ENCODE results near the gene MRPL14.

The MRPL14 gene

GRCh38 chr6:44133003-44133931 is 6.0 kb upstream of the MRPL14 start:
- peaks cover 12% of the 10 kb centered on the region for H3K4me1 ChIP-seq (ENCODE audit: low read length)
- H4K20me1 ChIP-seq (ENCODE audit: insufficient read depth, low read length), result no peaks in the 10 kb centered on the region
- no peaks in the 10 kb centered on the region for H3K27me3 ChIP-seq (ENCODE audit: low read depth, low read length)
- no peak overlapping the region for H2AFZ ChIP-seq (ENCODE audit: low read depth, low read length)
- peaks cover 6% of the 10 kb centered on the region; the same call in 1 of the 2 replicates for H3K79me2 ChIP-seq (ENCODE audit: low read length)
- no peak overlapping the region for H3K9ac ChIP-seq (ENCODE audit: low read length)
- peaks cover 10% of the 10 kb centered on the region for H3K36me3 ChIP-seq (replicated peaks; ENCODE audit: low read depth, low read length)
- peak overlapping the region; percentile 52 for H3K4me2 ChIP-seq (ENCODE audit: low read length)
- TF ChIP-seq EZH2phosphoT487 (IDR thresholded peaks at IDR 0.05; ENCODE audit: low read depth) (no peak), CTCF (IDR thresholded peaks at IDR 0.05; ENCODE audit: low read depth, low read length) (no peak)
- no peaks in the 10 kb centered on the region for H3K9me3 ChIP-seq (ENCODE audit: insufficient read depth, low read length)
- H3K27ac ChIP-seq (ENCODE audit: low read length), result no peak overlapping the region
- peak overlapping the region; percentile 43 for H3K4me3 ChIP-seq (ENCODE audit: low read length)

GRCh38 chr6:44132476-44132875 is 5.2 kb upstream of the MRPL14 start:
- H3K27me3 ChIP-seq (ENCODE audit: low read depth, low read length), result no peaks in the 10 kb centered on the region
- no peaks in the 10 kb centered on the region for H4K20me1 ChIP-seq (ENCODE audit: insufficient read depth, low read length)
- peaks cover 12% of the 10 kb centered on the region for H3K4me1 ChIP-seq (ENCODE audit: low read length)
- TF ChIP-seq EZH2phosphoT487 (IDR thresholded peaks at IDR 0.05; ENCODE audit: low read depth), result no peak
- no peak for TF ChIP-seq CTCF (IDR thresholded peaks at IDR 0.05; ENCODE audit: low read depth, low read length)
- no peak overlapping the region for H3K27ac ChIP-seq (ENCODE audit: low read length)
- H3K79me2 ChIP-seq (ENCODE audit: low read length), result peaks cover 13% of the 10 kb centered on the region; the same call in 1 of the 2 replicates
- peaks cover 9% of the 10 kb centered on the region for H3K36me3 ChIP-seq (replicated peaks; ENCODE audit: low read depth, low read length)
- no peak overlapping the region for H3K4me3 ChIP-seq (ENCODE audit: low read length)
- no peaks in the 10 kb centered on the region for H3K9me3 ChIP-seq (ENCODE audit: insufficient read depth, low read length)
- no peak overlapping the region for H2AFZ ChIP-seq (ENCODE audit: low read depth, low read length)
- H3K4me2 ChIP-seq (ENCODE audit: low read length), result no peak overlapping the region
- H3K9ac ChIP-seq (ENCODE audit: low read length), result no peak overlapping the region

GRCh38 chr6:44131892-44132291 is 4.6 kb upstream of the MRPL14 start:
- Histone ChIP-seq H3K4me3 (ENCODE audit: low read length) (no peak overlapping the region), H3K9me3 (ENCODE audit: insufficient read depth, low read length) (no peaks in the 10 kb centered on the region), H3K79me2 (ENCODE audit: low read length) (peaks cover 16% of the 10 kb centered on the region), H3K27me3 (ENCODE audit: low read depth, low read length) (no peaks in the 10 kb centered on the region), H3K27ac (ENCODE audit: low read length) (no peak overlapping the region), H3K4me2 (ENCODE audit: low read length) (no peak overlapping the region), H3K9ac (ENCODE audit: low read length) (no peak overlapping the region), H3K36me3 (replicated peaks; ENCODE audit: low read depth, low read length) (peaks cover 3% of the 10 kb centered on the region), H2AFZ (ENCODE audit: low read depth, low read length) (no peak overlapping the region), H4K20me1 (ENCODE audit: insufficient read depth, low read length) (no peaks in the 10 kb centered on the region), H3K4me1 (ENCODE audit: low read length) (peaks cover 12% of the 10 kb centered on the region)
- TF ChIP-seq EZH2phosphoT487 (IDR thresholded peaks at IDR 0.05; ENCODE audit: low read depth), result no peak
- TF ChIP-seq CTCF (IDR thresholded peaks at IDR 0.05; ENCODE audit: low read depth, low read length), result no peak

GRCh38 chr6:44129841-44130322 is 2.6 kb upstream of the MRPL14 start:
- no peaks in the 10 kb centered on the region for H3K27me3 ChIP-seq (ENCODE audit: low read depth, low read length)
- H2AFZ ChIP-seq (ENCODE audit: low read depth, low read length), result no peak overlapping the region
- H3K4me1 ChIP-seq (ENCODE audit: low read length), result peaks cover 27% of the 10 kb centered on the region
- no peak overlapping the region for H3K4me2 ChIP-seq (ENCODE audit: low read length)
- peaks cover 36% of the 10 kb centered on the region for H3K79me2 ChIP-seq (ENCODE audit: low read length)
- H3K9ac ChIP-seq (ENCODE audit: low read length), result no peak overlapping the region
- no peak overlapping the region for H3K4me3 ChIP-seq (ENCODE audit: low read length)
- H3K36me3 ChIP-seq (replicated peaks; ENCODE audit: low read depth, low read length), result peaks cover 8% of the 10 kb centered on the region
- no peak for TF ChIP-seq CTCF (IDR thresholded peaks at IDR 0.05; ENCODE audit: low read depth, low read length)
- no peak for TF ChIP-seq EZH2phosphoT487 (IDR thresholded peaks at IDR 0.05; ENCODE audit: low read depth)
- H4K20me1 ChIP-seq (ENCODE audit: insufficient read depth, low read length), result peaks cover 17% of the 10 kb centered on the region
- no peak overlapping the region for H3K27ac ChIP-seq (ENCODE audit: low read length)
- no peaks in the 10 kb centered on the region for H3K9me3 ChIP-seq (ENCODE audit: insufficient read depth, low read length)

Measured in OCI-LY3 (cell line).